ENCODE data around the gene APIP. TPM values are rescaled to one million over a fixed set of nuclear protein-coding genes. Genes with fewer than 3 reads are reported as not detected.

Gene APIP
- total RNA-seq, 1 donor from 2014 or later: 30.9 TPM

- no peak for DNase-seq
Measured at GRCh38 chr11:34887260-34887659, 28.9 kb downstream of the APIP start.

GRCh38 chr11:34886609-34887008, 29.6 kb downstream of the APIP start:
- no peak for DNase-seq

GRCh38 chr11:34881900-34882299, 34.3 kb downstream of the APIP start:
- DNase-seq: no peak

GRCh38 chr11:34877375-34877975, 38.7 kb downstream of the APIP start:
- DNase-seq: no peak

- DNase-seq: no peak
Measured at GRCh38 chr11:34874202-34874601, 42.0 kb downstream of the APIP start.

DNA sequence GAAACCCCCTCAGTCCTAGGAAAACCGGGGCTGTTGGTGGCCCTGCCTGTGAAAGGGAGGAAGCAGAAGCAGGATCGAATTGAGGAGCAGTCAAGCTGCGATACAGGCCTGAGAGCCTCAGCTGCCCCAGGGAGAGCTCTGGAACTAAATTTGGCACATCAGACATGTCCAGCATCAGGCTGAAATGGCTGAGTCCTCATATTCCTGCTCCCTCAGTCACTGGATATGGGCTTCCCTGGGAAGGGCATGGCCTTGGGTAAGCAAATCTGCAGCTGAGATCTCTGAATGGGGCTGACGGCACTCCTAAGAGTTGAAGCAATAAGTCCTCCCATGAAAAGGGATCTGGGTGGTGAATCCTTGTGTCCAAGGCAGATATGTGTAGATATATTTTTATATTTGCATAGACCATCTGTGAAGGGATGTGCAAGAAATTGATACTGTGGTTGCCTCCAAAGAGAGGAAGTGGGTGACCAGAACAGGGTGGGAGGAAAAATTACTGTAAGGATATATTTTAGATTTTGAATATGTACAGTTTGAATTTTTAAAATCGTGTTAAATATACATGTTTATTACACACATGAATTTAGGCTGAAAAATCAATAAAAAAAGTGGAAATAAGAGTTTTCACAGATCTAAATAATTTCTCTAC, 45.5 kb downstream of the APIP start:
- no peak for DNase-seq

- no peak for DNase-seq
Measured at GRCh38 chr11:34869425-34869824, 46.8 kb downstream of the APIP start.

- no peak for DNase-seq
Measured at GRCh38 chr11:34866375-34866774, 49.8 kb downstream of the APIP start.

DNA sequence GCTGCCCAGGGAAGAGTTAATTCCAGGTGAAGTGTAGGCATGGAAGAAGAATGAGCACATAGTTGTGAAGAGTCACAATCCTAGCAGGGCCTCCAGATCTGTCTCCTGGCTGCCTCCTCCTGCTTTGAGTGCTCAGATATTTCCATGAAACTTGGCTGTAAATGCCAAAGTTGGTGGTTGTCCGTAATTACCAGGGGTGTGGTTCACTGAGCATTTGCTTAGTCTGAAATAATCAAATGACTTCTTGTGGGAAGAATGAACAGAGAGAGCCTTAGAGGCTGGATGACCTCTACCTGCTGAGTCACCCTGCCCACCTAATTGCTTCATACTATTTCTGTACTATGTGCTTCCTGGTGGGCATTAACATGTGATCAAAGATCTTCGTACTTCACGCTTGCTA, 50.9 kb downstream of the APIP start:
- no peak for DNase-seq

DNA sequence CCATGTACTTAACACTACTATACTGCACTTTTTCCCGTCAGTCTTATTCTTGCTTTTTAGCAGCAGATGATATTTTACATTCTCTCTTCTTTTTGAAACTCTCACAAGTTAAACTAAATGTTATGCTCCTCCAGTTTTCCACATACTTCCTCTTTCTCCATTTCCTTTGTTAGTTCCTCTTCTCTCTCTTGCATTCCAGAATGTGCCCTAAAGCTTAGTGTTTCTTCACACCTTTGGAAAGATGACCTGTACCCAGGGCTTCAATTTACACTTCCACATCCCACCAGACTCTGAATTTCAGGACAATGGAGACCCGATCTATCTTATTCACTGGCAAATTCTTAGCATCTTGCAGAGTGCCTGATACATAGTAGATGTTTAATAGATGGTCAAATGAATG, 51.8 kb downstream of the APIP start:
- no peak for DNase-seq

GRCh38 chr11:34863048-34863447, 53.1 kb downstream of the APIP start:
- DNase-seq: no peak

DNA sequence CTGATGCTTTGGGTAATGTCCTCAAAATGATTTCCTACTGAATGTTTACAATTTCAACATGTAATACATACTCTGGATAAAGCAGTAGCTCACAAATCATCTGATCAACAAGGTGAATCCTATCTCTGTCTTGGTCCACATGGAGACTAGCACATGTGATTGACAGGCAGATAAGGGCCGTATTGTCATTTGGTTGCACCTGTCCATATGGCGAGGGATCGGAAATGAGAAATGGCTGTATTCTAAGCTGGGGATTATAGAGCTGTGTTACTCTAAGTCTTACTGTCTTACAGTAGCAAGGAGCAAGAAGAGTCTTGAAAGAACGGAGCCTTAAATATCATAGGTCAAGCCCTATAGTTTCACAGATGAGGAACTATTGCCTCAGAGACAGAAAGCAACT, 55.7 kb downstream of the APIP start:
- DNase-seq: no peak

- no peak for DNase-seq
Measured at GRCh38 chr11:34860034-34860433, 56.1 kb downstream of the APIP start.

- DNase-seq: no peak
Measured at GRCh38 chr11:34859496-34859895, 56.7 kb downstream of the APIP start.

GRCh38 chr11:34857463-34857862, 58.7 kb downstream of the APIP start:
- DNase-seq: no peak

- DNase-seq: no peak
Measured at GRCh38 chr11:34856251-34856650, 59.9 kb downstream of the APIP start.

GRCh38 chr11:34855754-34856095, 60.5 kb downstream of the APIP start:
- DNase-seq: no peak

DNA sequence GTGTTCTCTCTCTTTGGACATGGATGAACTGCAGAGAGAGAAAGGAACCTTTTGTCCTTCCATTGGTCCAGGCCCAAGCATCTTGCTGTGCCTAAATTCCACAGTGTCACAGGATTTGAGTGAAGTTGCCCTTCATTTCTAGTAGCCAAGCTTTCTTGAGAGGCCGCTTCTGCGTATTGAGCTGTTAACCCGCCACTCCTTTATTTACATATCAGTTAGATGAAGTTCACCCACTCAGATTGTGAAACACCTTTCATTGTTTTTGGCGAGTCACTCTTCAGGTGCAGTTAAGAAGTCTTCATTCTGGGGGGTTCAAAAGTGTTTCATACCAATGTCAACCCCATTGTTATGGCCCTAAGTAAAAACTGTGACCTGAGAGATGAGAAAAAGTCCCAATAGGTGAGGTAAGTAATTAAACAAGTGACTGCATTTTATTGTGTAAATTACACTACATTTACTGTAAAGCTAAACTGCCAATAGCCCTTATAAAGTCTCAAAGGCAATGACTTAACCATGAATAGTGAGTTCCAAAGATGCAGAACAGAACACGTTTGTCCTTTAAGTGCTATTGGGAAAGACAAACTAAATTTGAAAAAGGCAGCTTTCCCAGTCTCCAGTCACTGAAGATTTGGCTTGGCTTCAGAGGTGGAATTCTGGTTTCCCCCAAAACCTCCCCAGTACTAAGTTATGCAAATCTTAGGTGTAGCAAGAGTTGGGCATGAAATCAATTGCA, 61.0 kb downstream of the APIP start:
- DNase-seq: no peak

DNA sequence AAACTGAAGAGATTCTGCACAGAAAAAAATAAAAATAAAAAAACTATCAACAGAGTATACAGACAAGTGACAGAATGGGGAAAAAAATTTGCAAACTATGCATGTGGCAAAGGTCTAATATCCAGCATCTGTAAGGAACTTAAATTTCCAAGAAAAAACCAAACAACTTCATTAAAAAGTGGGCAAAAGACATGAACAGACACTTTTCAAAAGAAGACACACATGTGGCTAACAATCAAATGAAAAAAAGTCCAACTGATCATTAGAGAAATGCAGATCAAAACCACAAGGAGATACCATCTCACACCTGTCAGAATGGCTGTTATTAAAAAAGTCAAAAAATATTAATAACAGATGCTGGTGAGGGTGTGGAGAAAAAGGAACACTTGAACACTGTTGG, 64.3 kb downstream of the APIP start:
- no peak for DNase-seq

DNA sequence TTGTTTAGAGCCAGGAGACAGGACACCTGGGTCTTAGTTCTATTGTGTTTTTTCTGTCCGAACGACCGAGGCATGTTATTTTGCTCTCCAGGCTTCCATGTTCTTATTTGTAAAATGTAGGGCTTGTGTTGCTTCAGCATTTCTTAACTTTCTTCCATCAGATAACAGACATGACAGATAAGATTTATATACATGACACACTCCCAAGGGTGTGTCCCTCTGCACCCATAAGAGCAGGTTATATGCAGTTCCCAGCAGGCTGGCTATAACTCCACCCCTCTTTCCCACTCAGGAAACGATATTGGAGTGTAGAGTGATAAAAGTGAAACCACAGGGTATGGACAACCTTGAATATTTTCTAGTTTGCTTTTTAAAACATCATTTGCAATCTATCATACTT, 65.8 kb downstream of the APIP start:
- no peak for DNase-seq

DNA sequence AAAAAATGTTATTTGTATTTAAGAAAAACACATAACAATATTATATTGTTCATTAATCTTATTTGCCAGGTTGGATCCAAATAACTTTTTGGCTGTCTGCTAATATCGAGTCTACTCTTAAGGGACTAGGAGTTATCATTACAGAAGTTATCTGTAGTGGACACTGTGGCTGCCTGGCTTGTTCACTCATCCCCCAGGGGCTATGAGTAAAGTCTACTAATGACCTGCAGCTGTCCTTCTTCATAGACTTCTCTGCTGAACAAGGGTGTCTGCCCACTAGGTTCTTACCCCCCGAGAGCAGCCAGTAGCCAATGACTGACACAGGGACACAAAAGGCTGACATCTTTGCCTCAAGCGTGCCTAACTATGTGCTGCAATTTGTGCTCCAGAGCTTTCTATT, 69.7 kb downstream of the APIP start:
- DNase-seq: no peak

DNA sequence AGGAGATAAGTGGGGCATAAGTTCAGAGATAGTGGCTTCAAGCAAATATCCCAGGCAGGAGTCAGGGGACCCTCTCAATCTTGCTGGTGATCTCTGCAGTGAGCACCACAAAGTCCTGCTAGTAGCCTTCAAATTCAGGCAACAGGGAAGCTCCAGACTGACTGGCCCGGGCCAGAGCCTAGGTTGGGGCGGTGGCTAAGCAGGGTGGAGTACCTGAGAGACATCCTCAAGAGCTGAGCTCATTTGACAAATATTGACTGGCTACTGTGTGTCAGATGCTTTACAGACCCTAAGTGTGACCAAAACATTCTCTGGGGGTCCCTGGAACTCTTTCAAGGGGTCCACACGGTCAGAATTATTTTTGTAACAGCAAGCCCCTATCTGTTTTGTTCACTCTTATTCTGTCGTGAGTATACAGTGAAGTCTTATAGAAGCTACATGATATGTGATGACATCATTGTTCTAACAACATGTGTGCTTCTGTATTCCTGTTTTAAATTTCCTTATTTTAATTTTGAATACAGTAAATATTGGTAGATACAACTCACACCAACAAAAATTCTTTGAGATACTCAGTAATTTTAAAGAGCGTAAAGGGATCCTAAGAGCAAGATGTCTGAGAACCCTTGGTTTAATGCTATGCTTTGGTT, 71.6 kb downstream of the APIP start:
- no peak for DNase-seq

DNA sequence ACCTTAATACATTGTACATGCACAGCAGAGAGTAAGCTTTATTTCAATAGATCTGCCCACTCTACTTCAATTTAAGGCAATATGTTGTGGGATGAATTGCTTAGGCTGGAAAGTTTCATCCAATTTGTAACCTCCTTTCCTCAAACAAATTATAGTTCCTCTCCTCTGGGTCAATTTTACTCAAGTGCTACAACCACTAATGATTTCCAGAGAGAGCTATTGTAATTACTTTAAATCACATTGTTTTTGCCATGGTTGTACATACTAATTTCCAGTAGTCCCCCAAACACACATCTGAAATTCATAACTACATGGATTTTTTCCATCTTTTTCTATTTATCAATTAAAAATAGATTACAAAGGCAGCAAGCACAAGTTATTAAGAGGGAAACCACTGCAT, 72.9 kb downstream of the APIP start:
- DNase-seq: no peak
